TTC549 (cell line): Measurements from ENCODE around the gene AP2M1.
"Not testable (repeated sequence)": the region's sequence is repeated elsewhere in the genome, so short reads cannot be mapped to it uniquely, and the experiment has no call there.

Experiments
- FAIRE-seq: peaks from 2 replicates; lab custom pipeline; 2012; peaks lifted over from hg19 to GRCh38; lab: Jason Lieb, UNC

AP2M1 gene

DNA sequence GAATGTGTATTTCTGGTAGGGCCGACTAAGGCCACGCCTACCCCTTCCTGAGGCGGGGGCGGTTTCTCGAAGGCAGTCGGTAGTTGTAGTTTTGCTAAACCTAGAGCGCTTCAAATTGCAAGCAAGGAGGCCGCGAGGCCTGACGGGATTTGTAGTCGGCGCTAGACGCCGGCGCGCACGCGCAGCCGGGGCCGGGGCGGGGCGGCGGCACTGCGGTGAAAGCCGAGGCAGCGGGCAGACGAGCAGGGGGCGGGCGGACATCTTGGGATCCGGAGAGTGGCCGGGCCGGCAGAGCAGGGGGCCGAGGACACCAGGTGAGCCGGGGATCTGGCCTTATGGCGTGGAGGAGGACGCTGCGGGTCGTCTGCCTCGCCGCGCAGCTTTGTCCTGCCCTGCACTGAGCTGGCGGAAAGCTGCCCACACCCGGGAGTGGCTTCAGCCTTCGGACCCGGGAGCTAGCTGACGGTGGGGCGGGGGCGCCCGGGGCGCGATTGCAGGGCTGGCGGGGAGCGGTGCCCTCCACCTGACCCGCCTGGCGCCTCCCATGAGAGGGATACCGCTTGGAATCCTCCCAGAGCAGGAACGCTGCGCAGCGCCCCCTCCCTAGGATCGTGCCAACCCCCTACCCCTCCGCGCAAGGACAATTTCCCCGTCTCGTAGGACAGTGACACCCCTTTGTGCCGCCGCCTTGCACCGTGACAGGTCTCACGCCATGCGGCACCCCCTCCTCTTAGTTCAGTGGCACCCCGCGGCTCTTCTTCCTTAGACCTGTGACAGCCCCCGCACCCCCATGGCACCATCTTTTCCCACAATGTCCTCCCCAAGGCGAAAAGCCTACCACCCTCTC, at the start of gene AP2M1:
Gene AP2M1 (plus strand): TSS at position 210 of the 847 bp plus-strand sequence. CDS start 2,139 bp downstream, outside the sequence.
- FAIRE-seq = peak; percentile 74

DNA sequence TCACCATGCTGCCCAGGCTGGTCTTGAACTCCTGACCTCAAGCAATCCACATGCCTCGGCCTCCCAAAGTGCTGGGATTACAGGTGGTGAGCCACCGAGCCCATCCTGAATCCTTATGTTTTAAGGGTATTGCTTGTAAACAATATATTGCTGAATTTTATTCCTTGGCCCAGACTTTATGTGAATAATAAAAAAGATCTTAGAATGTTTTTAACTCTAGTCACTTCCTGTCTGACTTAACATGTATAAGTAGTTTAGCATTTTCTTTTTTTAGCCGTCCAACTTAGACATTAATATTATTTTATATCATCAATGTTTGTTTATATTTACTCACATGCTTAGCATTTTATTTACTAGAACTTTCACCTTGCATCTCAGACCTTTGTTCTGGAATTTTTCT, 48.6 kb upstream of the AP2M1 start:
- FAIRE-seq = no peak

DNA sequence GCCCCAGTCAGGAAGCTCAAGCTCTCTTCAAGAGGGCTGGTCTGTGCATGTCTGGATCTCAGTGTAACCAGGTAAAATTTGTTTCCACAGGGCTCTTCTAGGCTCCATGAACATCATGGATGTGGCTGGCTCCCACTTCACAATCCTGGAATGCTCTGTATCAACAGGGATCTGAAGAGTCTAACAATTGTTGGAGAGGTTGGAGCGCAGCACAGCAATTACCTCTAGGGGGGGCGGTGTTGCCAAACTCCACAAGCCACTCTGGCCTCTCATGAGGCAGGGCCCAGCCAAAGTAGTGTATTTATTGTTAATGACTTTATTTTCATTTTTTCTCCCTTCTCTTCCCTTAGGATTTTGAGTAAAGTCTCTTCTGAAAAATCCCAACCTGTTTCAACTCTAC, 45.6 kb upstream of the AP2M1 start:
- no peak for FAIRE-seq

DNA sequence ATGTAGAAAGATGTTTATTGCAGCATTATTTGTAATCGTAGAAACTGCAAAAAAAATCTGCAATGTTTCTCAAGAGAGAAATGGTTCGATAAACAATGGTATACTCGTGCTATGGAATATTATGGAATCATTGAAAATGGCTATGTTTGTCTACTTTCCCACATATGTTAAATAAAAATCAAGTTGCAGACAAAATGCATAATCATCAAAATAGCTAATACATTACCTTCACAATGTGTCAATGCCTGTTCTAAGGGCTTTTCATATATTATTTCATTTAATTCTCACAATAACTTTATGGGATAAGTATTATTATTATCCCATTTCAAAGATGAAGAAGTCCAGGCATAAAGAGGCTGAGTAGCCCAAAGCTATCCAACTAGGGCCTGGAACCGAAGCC, 41.7 kb upstream of the AP2M1 start:
- no peak for FAIRE-seq

DNA sequence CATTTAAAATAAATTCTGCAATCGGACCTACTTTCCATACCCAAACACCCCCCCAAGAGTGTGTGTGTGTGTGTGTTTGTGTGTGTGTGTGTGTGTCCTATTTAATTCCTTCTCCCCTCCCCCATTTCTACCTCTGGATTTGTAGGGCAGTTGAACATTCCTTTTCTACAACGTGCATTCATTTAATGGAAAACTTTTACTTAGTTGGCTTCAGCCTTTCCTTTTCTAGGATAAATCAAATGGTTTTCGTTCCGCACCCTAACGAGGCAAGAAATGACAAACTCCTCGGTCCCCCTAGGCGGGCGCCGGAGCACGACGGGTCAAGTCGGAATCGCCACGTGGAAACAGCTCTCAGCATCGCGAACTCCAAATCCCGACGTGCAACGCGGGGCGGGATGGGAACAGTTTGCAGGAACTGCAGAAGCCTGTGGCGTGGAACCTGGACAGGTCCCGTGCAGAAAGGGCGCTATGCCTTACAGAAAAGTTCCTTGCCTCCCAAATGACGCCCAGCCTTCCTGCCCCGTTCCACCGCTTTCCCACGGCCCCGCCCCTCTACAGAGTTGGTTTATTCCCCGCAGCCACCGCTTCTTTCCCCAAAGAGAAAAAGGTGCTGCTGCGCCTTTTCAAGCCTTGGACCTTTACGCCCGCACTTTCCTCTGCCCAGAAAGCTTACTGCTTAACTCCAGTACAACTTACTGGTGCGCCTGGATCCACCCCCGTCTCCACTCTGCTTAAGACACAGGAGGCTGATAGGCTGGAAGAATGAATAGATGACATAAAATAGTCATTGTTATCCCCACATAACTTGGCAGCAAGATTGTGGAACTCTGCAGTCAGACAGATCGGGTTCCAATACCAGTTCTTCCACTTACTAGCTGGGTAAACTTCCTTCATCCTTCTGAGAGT, 40.6 kb upstream of the AP2M1 start:
- FAIRE-seq = no peak

DNA sequence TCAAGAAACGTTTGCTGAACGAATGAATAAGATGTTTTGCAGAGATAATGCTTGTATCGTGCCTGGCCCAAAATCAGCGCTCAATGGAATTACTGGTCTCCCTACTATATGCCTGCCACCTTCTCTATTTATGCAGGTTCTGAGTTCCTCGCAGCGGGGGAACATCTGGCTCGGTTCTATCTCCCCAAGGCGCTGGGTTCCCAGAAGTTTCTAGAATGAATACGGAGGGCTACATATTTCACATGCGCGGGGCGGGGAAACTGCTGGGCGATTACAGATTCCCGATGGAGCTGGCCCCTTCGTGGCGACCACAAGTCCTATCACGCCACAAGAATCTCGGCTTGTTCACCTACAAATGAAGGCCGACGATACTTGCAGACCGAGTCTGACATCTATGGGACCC, 39.9 kb upstream of the AP2M1 start:
- no peak for FAIRE-seq

DNA sequence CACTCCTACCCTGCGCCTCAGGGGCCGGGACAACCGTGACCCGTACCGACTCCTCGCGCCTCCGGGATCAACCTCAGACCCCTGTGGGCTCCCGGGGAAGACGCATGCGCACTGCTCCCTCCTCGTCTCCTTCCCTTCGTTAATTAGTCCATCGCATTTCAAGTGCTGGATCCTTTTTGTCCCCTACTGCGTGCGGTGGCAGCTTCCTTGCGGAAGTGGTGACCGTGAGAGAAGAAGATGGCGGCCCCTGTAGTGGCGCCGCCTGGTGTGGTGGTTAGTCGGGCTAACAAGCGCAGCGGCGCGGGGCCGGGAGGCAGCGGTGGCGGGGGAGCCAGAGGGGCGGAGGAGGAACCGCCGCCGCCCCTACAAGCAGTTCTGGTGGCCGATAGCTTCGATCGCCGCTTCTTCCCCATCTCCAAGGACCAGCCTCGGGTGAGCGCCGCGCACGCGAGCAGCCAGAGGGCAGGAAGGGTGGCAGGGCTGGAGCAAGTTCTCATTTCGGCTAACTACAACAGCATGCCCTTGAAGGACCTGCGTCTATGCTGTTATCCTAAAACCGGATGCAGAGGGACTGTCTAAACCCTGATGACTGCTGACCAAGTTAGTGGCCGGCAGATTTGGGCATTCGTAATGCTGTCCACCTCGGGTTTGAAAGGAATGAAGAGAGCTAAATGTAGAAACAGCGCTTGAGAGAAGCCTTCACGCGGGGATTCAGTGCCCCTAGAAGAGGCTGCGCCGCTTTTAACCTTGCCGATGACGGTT, 39.3 kb upstream of the AP2M1 start, which contains the start of gene EIF2B5:
Gene EIF2B5 (plus strand): TSS at position 210 of the 762 bp plus-strand sequence. CDS start 28 bp downstream, at position 238.
- FAIRE-seq = no peak

DNA sequence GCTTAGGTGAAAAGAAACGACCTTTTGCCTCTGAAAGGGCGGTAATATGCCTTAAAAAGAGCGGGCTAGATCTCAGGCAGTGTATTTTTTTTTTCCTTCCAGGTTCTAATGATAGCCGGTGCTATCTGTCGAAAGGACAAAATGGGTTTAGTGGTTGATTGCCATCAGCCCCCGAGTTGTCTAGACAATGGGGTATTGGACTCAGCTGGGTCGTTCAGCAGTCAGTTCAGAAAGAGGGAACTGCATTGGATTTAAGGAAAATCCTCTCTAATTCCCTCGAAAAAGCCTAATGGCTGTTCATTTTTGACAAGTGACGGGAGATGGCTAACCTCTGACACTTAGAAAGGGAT, 38.8 kb upstream of the AP2M1 start:
- FAIRE-seq = no peak

DNA sequence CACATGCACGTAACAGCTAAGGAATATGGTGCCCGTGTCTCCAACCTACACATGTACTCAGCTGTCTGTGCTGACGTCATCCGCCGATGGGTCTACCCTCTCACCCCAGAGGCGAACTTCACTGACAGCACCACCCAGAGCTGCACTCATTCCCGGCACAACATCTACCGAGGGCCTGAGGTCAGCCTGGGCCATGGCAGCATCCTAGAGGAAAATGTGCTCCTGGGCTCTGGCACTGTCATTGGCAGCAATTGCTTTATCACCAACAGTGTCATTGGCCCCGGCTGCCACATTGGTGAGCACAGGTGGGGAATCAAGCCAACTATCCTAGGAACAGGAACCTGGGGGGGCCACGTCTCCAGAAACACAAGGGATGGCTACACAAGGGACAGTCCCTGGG, 34.2 kb upstream of the AP2M1 start:
- FAIRE-seq = no peak

DNA sequence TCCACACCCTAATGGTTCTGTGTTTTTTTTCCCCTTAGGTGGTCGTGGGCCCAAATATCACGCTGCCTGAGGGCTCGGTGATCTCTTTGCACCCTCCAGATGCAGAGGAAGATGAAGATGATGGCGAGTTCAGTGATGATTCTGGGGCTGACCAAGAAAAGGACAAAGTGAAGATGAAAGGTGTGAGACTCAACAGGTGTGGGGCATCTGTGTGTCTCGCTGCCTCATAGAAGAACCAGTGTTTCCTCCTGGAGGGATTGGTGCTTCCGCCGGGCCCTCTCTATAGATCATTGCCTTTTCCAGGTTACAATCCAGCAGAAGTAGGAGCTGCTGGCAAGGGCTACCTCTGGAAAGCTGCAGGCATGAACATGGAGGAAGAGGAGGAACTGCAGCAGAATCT, 32.5 kb upstream of the AP2M1 start:
- FAIRE-seq = no peak

DNA sequence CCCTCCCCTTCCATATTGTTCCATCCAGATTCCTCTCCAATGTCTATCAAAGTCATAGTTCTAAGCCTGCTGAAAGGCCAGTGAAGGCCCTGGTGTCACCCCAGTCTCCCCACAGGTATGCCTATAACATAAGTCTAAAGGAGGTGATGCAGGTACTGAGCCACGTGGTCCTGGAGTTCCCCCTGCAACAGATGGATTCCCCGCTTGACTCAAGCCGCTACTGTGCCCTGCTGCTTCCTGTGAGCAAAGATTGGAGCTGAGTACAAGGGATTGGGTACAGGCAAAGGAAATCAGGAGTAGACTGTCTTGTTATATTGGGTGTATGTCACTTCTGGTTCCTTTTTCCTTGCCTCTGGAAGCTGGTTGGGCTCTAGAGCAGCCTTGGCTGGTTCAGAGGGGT, 31.3 kb upstream of the AP2M1 start:
- no peak for FAIRE-seq

DNA sequence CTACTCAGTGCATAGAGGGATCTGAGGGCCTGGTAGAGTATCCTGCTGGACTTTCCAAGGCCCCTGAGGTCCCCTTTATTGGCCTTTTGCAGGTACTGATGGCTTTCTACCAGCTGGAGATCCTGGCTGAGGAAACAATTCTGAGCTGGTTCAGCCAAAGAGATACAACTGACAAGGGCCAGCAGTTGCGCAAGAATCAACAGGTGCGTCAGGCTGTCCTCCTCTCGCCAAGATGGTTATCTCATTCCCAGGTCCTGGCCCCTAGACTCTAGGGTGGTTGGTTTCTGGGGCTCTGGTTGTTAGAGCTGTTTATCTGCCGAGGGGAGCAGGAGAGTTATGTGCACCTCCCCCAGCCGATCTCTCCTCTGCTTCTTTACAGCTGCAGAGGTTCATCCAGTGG, 30.1 kb upstream of the AP2M1 start:
- FAIRE-seq = no peak

DNA sequence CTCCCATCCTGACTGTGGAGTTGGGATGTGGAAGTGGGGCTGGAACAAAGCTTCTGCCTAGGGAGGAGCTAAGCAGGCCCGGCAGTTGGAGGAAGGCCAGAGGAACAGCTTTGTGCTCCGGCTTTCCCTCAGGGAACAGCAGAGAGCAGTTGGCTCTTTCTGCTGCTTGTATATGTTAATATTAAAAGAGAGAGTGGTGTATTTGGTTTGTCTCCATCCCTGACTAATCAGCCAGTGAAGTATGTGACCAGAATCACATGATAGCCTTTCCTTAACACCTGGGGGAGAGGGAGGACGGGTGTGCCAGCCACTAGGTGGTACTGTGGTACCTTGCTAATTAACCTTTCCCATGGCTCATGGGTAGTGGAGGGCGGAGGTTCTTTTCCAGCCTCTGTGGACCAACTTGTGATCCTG, 29.5 kb upstream of the AP2M1 start:
- FAIRE-seq = no peak

DNA sequence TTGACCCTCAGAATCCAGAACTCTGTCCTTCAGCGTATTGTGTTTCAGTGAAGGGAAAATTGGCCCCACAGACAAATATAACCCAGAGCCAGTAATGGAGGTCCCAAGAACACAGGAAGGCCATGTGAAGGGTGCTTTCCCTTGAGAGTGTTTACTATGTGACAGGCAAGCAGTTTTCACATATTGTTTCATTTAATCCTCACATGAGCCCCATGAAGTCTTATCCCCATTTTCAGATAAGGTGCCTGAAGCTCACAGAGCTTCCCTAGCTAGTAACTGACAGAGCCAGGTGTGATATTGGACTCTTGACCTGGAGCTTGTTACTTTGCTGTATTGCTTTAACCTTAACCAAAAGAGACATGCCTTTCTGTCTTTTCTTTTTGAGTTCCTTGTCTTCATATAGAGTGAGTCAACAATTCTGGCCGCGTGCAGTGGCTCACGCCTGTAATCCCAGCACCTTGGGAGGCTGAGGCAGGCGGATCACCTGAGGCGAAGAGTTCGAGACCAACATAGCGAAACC, 28.8 kb upstream of the AP2M1 start:
- no peak for FAIRE-seq

DNA sequence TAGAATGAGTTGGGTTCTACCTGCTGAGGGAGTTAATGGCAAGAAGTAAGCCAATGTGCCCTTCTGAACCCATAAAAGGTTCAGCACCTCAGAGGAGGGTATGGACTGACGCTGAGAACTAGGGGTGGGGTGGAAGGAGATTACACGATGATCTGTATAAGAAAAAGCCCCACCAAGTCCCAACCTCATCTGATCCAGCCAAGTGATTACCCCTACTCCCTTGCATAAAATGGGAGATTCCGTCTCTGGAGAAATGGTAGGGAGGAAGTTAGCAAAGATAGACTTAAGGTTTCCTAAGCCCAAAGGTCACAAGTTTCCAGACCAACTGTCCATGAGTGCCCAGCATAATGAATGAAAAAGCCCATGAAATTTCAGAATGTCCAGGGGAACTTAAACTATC, 26.6 kb upstream of the AP2M1 start:
- no peak for FAIRE-seq

DNA sequence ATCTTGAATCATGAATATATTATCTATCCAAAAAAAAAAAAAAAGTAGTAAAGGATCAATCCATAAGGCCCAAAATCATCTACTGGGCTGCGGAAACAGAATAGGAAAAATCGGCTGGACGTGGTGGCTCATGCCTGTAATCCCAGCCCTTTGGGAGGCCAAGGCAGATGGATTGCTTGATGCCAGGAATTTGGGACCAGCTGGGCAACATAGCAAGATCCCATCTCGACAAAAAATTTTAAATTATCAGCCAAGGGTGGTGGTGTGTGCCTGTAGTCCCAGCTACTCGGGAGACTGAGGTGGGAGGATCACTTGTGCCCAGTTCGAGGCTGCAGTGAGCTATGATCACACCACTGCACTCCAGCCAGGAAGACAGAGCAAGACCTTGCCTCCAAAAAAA, 25.5 kb upstream of the AP2M1 start:
- FAIRE-seq = no peak

DNA sequence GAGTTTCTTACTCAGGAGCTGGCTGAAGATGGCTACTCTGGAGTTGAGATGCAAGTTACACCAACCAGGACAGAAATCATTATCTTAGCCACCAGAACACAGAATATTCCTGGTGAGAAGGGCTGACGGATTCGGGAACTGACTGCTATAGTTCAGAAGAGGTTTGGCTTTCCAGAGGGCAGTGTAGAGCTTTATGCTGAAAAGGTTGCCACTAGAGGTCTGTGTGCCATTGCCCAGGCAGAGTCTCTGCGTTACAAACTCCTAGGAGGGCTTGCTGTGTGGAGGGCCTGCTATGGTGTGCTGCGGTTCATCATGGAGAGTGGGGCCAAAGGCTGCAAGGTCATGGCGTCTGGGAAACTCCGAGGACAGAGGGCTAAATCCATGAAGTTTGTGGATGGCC, 24.9 kb upstream of the AP2M1 start:
- not testable (repeated sequence) for FAIRE-seq

DNA sequence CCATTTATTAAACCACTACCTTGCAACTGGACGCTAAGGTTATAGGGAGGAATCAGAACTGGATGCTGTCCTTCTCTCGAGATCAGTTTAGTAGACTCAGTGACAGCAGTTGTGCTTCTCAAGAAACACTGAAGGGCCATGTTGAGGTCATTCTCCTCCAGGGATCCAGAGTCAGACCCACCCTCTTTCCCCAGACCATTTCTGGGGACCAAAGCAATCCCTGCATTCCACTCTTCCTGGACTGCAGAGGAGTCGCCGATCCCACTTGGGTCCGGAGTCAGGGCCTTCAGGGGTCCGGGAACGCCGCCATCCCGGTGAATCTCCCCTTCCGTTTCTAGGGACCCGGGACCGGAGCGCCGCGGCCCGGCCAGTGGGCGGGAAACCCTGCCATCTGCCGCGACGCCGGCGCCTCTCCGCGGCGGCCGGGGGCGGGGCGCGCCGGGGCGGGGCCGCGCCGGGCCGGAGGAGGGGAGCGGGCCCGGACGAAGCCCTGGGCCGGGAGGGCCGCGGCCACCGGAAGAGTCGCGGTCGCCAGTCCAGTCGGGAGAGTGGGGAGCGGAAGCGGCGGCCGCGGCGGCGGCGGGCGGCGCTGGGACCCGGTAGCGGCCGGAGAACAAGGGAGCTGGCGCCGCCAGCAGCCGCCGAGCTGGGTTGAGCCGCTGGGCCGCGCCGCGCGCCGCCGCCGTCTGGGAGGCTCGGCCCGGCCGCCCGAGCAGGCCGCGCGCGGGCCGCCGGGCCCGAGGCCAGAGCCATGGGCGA, 19.6 kb upstream of the AP2M1 start, which contains the start of gene DVL3:
Gene DVL3 (plus strand): TSS at position 493 of the 759 bp plus-strand sequence. CDS start 259 bp downstream, at position 752.
- no peak for FAIRE-seq

DNA sequence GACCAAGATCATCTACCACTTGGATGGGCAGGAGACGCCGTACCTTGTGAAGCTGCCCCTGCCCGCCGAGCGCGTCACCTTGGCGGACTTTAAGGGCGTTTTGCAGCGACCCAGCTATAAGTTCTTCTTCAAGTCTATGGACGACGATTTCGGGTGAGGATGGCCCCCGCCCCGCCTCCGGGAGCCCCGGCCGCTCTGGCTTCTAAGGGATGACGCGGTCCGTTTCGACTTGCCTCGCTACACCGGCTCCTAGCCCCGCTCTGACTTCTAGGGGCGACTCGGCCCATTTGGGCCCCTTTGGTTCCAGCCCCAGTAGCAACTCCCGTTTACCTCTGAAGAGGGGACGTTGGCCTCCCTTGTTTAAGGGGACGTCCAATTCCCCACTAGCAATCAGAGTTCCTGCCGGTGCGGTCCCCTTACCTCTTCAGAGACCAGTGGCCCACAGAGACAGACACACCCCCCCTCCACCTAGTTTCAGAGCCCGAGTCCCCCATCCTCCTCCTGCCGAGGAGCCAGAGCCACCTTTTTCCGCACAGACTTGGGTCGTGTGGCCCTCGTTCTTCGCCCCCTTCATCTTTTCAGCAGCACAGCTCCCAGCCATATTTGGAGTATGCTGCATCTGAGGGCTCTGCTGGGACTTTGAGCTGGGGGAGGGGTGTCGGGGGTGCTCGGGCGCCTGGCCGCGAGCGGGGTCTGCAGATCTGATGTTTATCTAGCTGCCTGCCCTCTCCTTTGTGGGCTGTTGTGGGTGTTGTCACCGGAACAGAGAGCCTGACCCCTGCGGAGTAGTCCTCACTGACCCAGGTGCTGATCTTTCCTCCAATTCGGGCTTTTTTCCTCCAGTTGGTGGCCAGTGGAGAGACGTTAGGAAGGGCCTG, 18.8 kb upstream of the AP2M1 start:
- no peak for FAIRE-seq

DNA sequence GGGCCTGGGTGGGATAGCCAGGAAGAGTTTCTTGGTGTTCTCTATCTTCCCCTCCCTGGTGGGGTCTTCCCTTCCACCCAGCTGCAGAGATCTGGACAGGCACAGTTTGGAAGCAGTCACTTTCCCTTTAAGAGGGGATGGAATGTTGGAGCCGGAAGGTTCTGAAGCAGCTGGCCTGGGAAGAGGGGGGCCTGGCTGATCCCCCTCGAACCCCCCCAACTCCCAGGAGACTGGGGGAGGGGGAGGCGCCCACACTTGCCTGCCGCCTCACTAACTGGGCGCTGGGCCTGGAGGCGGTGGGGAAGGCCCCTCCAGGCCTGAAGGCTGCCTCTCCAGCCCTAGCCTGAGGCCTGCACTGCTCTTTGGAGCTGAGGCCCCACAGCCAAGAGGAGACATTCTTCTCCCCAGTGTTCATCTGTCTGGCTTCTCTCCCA, 18.1 kb upstream of the AP2M1 start:
- FAIRE-seq = no peak
